T-helper 2 cell treated with Interferon-gamma antibody and Interleukin-4, amounts not matched to agents 5 μg/mL and 100 μg/mL, for 36 hours (primary cell): ENCODE measurements around the gene AIRE.
"Not testable (repeated sequence)": the region's sequence is repeated elsewhere in the genome, so short reads cannot be mapped to it uniquely, and the experiment has no call there.

Source experiments
- DNase-seq: peaks from one replicate; pipeline ENCODE4 v3.0.0; 2021; ENCODE audit warnings: low spot score
- H3K27ac Mint-ChIP-seq: one replicate; pipeline ENCODE4 v1.8.0; 2021; ENCODE audit warnings: mild to moderate bottlenecking, mixed read lengths
- H3K27me3 Mint-ChIP-seq: one replicate; pipeline ENCODE4 v1.8.0; 2021; ENCODE audit warnings: low read depth, mixed read lengths
- H3K36me3 Mint-ChIP-seq: one replicate; pipeline ENCODE4 v1.8.0; 2021; ENCODE audit warnings: low read depth, mixed read lengths
- H3K4me1 Mint-ChIP-seq: one replicate; pipeline ENCODE4 v1.8.0; 2021; ENCODE audit warnings: low read depth, mixed read lengths
- H3K4me3 Mint-ChIP-seq: one replicate; pipeline ENCODE4 v1.8.0; 2022; ENCODE audit warnings: mild to moderate bottlenecking, moderate library complexity, mixed read lengths
- H3K9me3 Mint-ChIP-seq: one replicate; pipeline ENCODE4 v1.8.0; 2021; ENCODE audit warnings: mixed read lengths

Gene AIRE

GRCh38 chr21:44333509-44334328, 48.0 kb downstream of the AIRE start:
- H3K4me1 Mint-ChIP-seq = peaks cover 8% of the 10 kb centered on the region
- no peak overlapping the region for H3K4me3 Mint-ChIP-seq
- H3K27ac Mint-ChIP-seq = no peak overlapping the region
- DNase-seq = no peak
- no peaks in the 10 kb centered on the region for H3K27me3 Mint-ChIP-seq
- peaks cover 9% of the 10 kb centered on the region for H3K36me3 Mint-ChIP-seq
- no peaks in the 10 kb centered on the region for H3K9me3 Mint-ChIP-seq

DNA sequence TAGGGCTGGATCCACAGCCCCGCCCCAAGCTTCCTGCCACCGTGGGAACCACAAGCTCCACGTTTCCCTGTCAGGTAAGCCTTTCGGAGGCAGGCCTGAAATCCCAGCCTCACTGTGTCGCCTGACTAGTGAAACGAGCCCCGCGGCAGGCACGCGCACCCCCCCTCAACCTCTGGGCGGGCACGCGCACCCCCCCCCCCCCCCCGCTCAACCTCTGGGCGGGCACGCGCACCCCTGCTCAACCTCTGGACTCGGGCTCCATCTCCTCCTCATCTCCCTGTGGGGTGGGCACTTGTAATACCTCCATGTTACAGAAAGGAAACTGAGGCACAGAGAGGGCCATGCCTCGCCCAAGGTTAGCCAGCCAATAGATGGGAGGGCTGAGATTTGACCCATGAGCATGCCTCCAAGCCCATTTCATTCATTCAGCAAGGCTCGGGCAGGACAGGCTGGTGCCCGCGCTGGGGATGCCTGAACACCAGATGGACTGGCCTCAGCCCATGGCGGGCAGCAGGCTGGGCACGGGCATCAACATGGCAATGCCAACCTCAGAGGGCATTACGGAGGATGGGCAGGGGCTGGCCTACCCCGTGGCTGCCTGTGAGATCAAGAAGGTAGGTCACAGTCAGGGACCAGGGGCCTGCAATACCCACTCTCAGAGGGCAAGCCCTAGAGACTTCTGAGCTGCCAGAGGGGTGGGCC, 48.8 kb downstream of the AIRE start:
- Mint-ChIP-seq H3K27ac (no peak overlapping the region), H3K4me3 (no peak overlapping the region), H3K9me3 (no peaks in the 10 kb centered on the region), H3K27me3 (no peaks in the 10 kb centered on the region), H3K36me3 (peaks cover 9% of the 10 kb centered on the region), H3K4me1 (peaks cover 9% of the 10 kb centered on the region)
- no peak for DNase-seq

DNA sequence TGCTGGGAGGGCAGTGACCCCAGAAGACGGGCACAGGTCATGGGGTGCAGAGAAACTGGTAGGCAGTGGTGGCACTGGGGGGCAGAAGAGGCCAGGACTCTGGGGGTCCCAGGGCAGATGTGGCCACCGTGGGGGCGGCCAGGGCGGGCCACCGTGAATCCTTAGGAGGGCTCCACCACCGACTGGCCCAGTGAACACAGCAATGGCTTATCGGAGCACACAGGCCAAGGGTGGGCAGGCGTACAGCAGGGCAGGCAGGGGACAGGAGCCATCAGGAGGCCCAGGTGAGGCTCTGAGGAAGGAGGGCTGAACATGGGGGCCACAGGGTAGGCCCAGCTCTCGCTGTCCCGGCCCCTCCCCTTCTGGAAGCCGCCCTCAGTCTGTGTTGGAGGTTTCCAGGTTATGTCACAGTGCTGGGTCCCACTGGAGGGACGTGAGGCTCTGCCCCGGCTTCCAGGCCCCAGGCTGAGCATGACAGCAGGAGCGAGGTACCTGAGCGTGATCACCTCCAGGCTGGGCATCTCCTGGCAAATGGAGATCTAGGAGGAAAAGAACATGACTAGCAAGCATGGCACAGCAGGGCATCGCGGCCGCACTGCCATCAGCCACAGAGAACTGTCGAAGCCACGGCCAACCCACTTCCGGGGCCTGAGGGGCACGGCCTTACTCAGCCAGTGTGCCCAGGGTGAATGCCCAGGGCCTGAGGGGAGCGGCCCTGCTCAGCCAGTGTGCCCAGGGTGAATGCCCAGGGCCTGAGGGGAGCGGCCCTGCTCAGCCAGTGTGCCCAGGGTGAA, 49.8 kb downstream of the AIRE start:
- H3K9me3 Mint-ChIP-seq = no peaks in the 10 kb centered on the region
- H3K27ac Mint-ChIP-seq = no peak overlapping the region
- DNase-seq = no peak
- H3K27me3 Mint-ChIP-seq = no peaks in the 10 kb centered on the region
- H3K4me3 Mint-ChIP-seq = no peak overlapping the region
- H3K36me3 Mint-ChIP-seq = peaks cover 9% of the 10 kb centered on the region
- H3K4me1 Mint-ChIP-seq = peaks cover 15% of the 10 kb centered on the region

GRCh38 chr21:44337449-44337848, 51.8 kb downstream of the AIRE start:
- H3K9me3 Mint-ChIP-seq = no peaks in the 10 kb centered on the region
- no peaks in the 10 kb centered on the region for H3K27me3 Mint-ChIP-seq
- H3K27ac Mint-ChIP-seq = peak overlapping the region; percentile 73
- peaks cover 17% of the 10 kb centered on the region for H3K4me1 Mint-ChIP-seq
- no peak for DNase-seq
- H3K36me3 Mint-ChIP-seq = peaks cover 9% of the 10 kb centered on the region
- peak overlapping the region; percentile 57 for H3K4me3 Mint-ChIP-seq

- Mint-ChIP-seq H3K9me3 (no peaks in the 10 kb centered on the region), H3K27ac (peak overlapping the region; percentile 73), H3K4me1 (peaks cover 17% of the 10 kb centered on the region), H3K36me3 (peaks cover 9% of the 10 kb centered on the region), H3K4me3 (peak overlapping the region; percentile 57), H3K27me3 (peaks cover 3% of the 10 kb centered on the region)
- peak; percentile 25 for DNase-seq
These were observed 52.5 kb downstream of the AIRE start for GRCh38 chr21:44337941-44338895.

- peak within 1 kb of the TSS; percentile 88 for H3K4me3 Mint-ChIP-seq
- peak; percentile 96 for DNase-seq
- peaks cover 3% of the 10 kb centered on the region for H3K27me3 Mint-ChIP-seq
- H3K4me1 Mint-ChIP-seq = peaks cover 17% of the 10 kb centered on the region
- peak within 1 kb of the TSS; percentile 91 for H3K27ac Mint-ChIP-seq
- H3K9me3 Mint-ChIP-seq = no peaks in the 10 kb centered on the region
- peaks cover 9% of the 10 kb centered on the region for H3K36me3 Mint-ChIP-seq
These were observed 53.6 kb downstream of the AIRE start, which contains the start of gene CFAP410 for GRCh38 chr21:44338971-44339910. Gene CFAP410, minus strand, starts transcription at chr21:44339390. Its CDS starts 196 bp downstream, at chr21:44339194.

GRCh38 chr21:44341726-44342458, 56.2 kb downstream of the AIRE start:
- not testable (repeated sequence) for H3K9me3 Mint-ChIP-seq, H3K27me3 Mint-ChIP-seq, H3K4me3 Mint-ChIP-seq, H3K27ac Mint-ChIP-seq, DNase-seq, H3K36me3 Mint-ChIP-seq
- peaks cover 19% of the 10 kb centered on the region for H3K4me1 Mint-ChIP-seq

DNA sequence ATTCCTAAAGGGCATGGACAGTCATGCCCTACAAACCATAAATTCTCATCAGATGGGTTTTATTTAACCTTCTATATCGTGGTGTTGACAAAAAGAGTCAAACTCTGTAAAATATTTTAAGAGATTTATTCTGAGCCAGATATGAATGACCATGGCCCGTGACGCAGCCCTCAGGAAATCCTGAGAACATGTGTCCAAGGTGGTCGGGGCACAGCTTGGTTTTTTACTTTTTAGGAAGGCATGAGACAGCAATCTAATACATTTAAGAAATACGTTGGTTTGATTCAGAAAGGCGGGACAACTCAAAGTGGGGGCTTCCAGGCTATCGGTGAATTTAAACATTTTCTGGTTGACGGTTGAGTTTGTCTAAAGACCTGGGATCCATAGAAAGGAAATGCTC, 57.3 kb downstream of the AIRE start:
- not testable (repeated sequence) for H3K9me3 Mint-ChIP-seq, DNase-seq, H3K27ac Mint-ChIP-seq, H3K36me3 Mint-ChIP-seq, H3K4me3 Mint-ChIP-seq
- Mint-ChIP-seq H3K27me3 (peaks cover 11% of the 10 kb centered on the region), H3K4me1 (peaks cover 13% of the 10 kb centered on the region)

GRCh38 chr21:44344541-44345183, 59.0 kb downstream of the AIRE start:
- no peak for DNase-seq
- no peaks in the 10 kb centered on the region for H3K36me3 Mint-ChIP-seq
- peaks cover 21% of the 10 kb centered on the region for H3K27me3 Mint-ChIP-seq
- peaks cover 8% of the 10 kb centered on the region for H3K4me1 Mint-ChIP-seq
- no peak overlapping the region for H3K27ac Mint-ChIP-seq
- H3K9me3 Mint-ChIP-seq = no peaks in the 10 kb centered on the region
- no peak overlapping the region for H3K4me3 Mint-ChIP-seq

DNA sequence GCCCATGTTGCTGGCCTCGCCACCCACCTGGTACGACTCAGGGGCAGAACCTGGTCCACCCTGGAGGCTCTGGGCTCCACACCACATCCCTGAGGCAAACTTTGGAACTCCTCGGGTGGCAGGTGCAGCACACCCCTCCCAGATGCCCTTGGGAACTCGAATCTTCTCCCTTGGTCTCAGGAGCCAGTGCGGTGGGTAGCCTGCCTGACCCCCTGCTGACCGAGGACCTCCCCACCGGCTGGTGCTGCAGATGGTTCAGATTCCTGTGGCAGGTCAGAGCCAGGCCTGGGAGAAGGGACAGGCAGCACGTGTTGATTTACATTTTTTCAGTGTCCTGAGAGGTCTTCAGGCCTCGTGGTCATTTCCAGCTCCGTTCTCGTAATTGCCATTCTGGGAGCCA, 59.8 kb downstream of the AIRE start:
- H3K4me3 Mint-ChIP-seq = no peak overlapping the region
- H3K9me3 Mint-ChIP-seq = no peaks in the 10 kb centered on the region

GRCh38 chr21:44347911-44348451, 62.3 kb downstream of the AIRE start:
- H3K4me3 Mint-ChIP-seq = no peak overlapping the region
- DNase-seq = no peak
- H3K27ac Mint-ChIP-seq = no peak overlapping the region

More for the DNA sequence above, 59.8 kb downstream of the AIRE start:
- Mint-ChIP-seq H3K27me3 (peaks cover 21% of the 10 kb centered on the region), H3K36me3 (no peaks in the 10 kb centered on the region), H3K4me1 (peaks cover 4% of the 10 kb centered on the region), H3K27ac (no peak overlapping the region)
- no peak for DNase-seq

More at GRCh38 chr21:44347911-44348451, 62.3 kb downstream of the AIRE start:
- no peaks in the 10 kb centered on the region for H3K36me3 Mint-ChIP-seq
- peaks cover 10% of the 10 kb centered on the region for H3K4me1 Mint-ChIP-seq
- H3K27me3 Mint-ChIP-seq = peaks cover 27% of the 10 kb centered on the region
- H3K9me3 Mint-ChIP-seq = no peaks in the 10 kb centered on the region
